Ascending aorta (tissue), 2 donors: ENCODE measurements around the gene CMPK2. TPM values are rescaled to one million over a fixed set of nuclear protein-coding genes. Genes with fewer than 3 reads are reported as not detected.

Experiments
- DNase-seq, 2 donors: peaks; one replicate each; pipeline ENCODE4 v3.0.0-alpha.2; 2019; ENCODE audit warnings: low spot score in 2 of 2
- H3K27ac ChIP-seq, 2 donors: fragments of 200-600 bp; sonication (generic); one replicate each; pipeline ENCODE4 v1.5.1; 2016 to 2017; ENCODE audit warnings: mild to moderate bottlenecking in 1 of 2
- H3K27me3 ChIP-seq: fragments of 200-600 bp; sonication (generic); one replicate; pipeline ENCODE4 v1.5.1; 2017
- H3K36me3 ChIP-seq, 2 donors: fragments of 200-600 bp; sonication (generic); one replicate each; pipeline ENCODE4 v1.5.1; 2016
- H3K4me1 ChIP-seq, 2 donors: fragments of 200-600 bp; sonication (generic); one replicate each; pipeline ENCODE4 v1.5.1; 2016 to 2017; ENCODE audit warnings: mild to moderate bottlenecking in 1 of 2
- H3K4me3 ChIP-seq, 2 donors: fragments of 200-600 bp; sonication (generic); one replicate each; pipeline ENCODE4 v1.5.1; 2016 to 2017; ENCODE audit warnings: mild to moderate bottlenecking in 1 of 2
- H3K9me3 ChIP-seq, 2 donors: fragments of 200-600 bp; sonication (generic); one replicate each; pipeline ENCODE4 v1.5.1; 2016
- intact Hi-C: fragments of 100-400 bp; cut with DNase I; formaldehyde crosslinking; loops from one replicate; pipeline ENCODE4 v1.15.1; 2023
- total RNA-seq: library from RNA; depleted of rRNA; stranded (reverse); fragments of >200 nt; gene quantifications from one replicate; pipeline ENCODE4 v1.1.0, GENCODE V29; 2016
- TF ChIP-seq, protein P1 (sequence below), 3 experiments: fragments of 200-600 bp in 2 of 3; fragments of 450-650 bp in 1 of 3; sonication (generic) in 2 of 3; IDR thresholded peaks; one replicate each; pipeline ENCODE4 v1.5.1; 2016 to 2019; ENCODE audit warnings: antibody characterized with exemption in 3 of 3, mild to moderate bottlenecking in 1 of 3, moderate library complexity in 1 of 3

CMPK2 gene
- total RNA-seq, 1 donor from 2014 or later, result 9.4 TPM

GRCh38 chr2:6885551-6885950, 19.8 kb upstream of the CMPK2 start:
- TF ChIP-seq, protein P1, sequence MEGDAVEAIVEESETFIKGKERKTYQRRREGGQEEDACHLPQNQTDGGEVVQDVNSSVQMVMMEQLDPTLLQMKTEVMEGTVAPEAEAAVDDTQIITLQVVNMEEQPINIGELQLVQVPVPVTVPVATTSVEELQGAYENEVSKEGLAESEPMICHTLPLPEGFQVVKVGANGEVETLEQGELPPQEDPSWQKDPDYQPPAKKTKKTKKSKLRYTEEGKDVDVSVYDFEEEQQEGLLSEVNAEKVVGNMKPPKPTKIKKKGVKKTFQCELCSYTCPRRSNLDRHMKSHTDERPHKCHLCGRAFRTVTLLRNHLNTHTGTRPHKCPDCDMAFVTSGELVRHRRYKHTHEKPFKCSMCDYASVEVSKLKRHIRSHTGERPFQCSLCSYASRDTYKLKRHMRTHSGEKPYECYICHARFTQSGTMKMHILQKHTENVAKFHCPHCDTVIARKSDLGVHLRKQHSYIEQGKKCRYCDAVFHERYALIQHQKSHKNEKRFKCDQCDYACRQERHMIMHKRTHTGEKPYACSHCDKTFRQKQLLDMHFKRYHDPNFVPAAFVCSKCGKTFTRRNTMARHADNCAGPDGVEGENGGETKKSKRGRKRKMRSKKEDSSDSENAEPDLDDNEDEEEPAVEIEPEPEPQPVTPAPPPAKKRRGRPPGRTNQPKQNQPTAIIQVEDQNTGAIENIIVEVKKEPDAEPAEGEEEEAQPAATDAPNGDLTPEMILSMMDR (IDR thresholded peaks at IDR 0.05), result no peak
- no peak for DNase-seq
- no peaks in the 10 kb centered on the region for H3K27me3 ChIP-seq
- H3K4me3 ChIP-seq, result no peak overlapping the region
- H3K27ac ChIP-seq, result no peak overlapping the region
- no peaks in the 10 kb centered on the region for H3K4me1 ChIP-seq
- H3K9me3 ChIP-seq, result no peaks in the 10 kb centered on the region
- no peaks in the 10 kb centered on the region for H3K36me3 ChIP-seq
- intact Hi-C loops, result no loop called here

- H3K9me3 ChIP-seq, result no peaks in the 10 kb centered on the region
- no peak overlapping the region for H3K27ac ChIP-seq
- H3K27me3 ChIP-seq, result no peaks in the 10 kb centered on the region
- TF ChIP-seq, protein P1 (IDR thresholded peaks at IDR 0.05), result no peak
- intact Hi-C loops, result no loop called here
- H3K4me1 ChIP-seq, result peaks cover 0 to 4% of the 10 kb centered on the region in 2 donors
- no peak for DNase-seq
- no peaks in the 10 kb centered on the region for H3K36me3 ChIP-seq
- no peak overlapping the region for H3K4me3 ChIP-seq
Observed at GRCh38 chr2:6883448-6884122, 17.9 kb upstream of the CMPK2 start.

DNA sequence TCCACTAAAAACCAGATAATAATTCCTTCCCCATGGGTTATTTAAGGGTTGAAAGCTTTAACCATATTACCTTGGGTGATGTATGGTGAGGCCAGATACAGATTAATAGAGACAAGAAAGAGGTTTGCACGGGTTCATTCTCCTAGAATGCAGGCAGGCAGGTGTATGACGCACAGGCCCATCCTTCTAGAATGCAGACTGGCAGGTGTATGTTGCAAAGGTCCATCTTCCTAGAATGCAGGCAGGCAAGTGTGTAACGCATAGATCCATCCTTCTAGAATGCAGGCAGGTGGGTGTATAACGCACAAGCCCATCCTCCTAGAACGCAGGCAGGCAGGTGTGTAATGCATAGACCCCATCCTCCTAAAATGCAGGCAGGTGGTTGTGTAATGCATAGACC, 15.8 kb upstream of the CMPK2 start:
- DNase-seq, result no peak
- H3K36me3 ChIP-seq, result no peaks in the 10 kb centered on the region
- H3K27me3 ChIP-seq, result no peaks in the 10 kb centered on the region
- TF ChIP-seq, protein P1 (IDR thresholded peaks at IDR 0.05), result no peak
- H3K4me3 ChIP-seq, result no peak overlapping the region
- H3K9me3 ChIP-seq, result no peaks in the 10 kb centered on the region
- peaks cover 0 to 9% of the 10 kb centered on the region in 2 donors for H3K4me1 ChIP-seq
- no peak overlapping the region for H3K27ac ChIP-seq
- intact Hi-C loops, result no loop called here

- Histone ChIP-seq H3K4me1 (peaks cover 0 to 9% of the 10 kb centered on the region in 2 donors), H3K9me3 (no peaks in the 10 kb centered on the region), H3K27me3 (no peaks in the 10 kb centered on the region), H3K27ac (no peak overlapping the region), H3K36me3 (no peaks in the 10 kb centered on the region), H3K4me3 (no peak overlapping the region)
- TF ChIP-seq, protein P1 (IDR thresholded peaks at IDR 0.05), result no peak
- no peak for DNase-seq
- intact Hi-C loops, result no loop called here
Observed at GRCh38 chr2:6881046-6881445, 15.3 kb upstream of the CMPK2 start.

DNA sequence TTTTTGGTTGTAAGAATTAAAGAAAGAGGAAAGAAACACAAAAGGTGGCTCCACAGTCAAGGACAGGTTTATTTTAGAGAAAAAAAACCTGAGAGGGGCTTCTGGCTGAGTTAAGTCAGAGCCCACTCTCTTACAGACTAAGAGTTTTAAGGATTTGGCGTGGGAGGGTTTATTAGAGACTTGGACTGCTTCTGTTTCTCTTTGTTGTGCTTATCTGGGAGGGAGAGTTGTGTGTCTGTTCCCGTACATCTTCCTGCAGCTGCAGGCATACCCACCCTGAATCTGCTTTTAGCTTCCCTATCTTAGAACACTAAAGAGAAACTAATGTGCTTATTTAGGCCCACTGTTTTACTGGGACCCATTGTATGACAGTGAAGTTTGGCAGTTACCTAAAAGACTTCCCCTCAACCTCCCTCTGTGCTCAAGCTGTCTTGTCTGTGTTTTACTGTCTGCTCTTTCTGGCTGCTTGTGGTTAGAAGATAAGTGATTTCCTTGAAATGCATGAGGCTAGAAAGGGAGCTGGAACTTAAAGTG, 14.6 kb upstream of the CMPK2 start:
- TF ChIP-seq, protein P1 (IDR thresholded peaks at IDR 0.05), result no peak
- Histone ChIP-seq H3K27me3 (no peaks in the 10 kb centered on the region), H3K4me1 (peaks cover 0 to 9% of the 10 kb centered on the region in 2 donors), H3K36me3 (no peaks in the 10 kb centered on the region), H3K9me3 (no peaks in the 10 kb centered on the region), H3K27ac (no peak overlapping the region), H3K4me3 (no peak overlapping the region)
- DNase-seq, result no peak
- intact Hi-C loops, result no loop called here
